Smooth muscle cell of the brain vasculature (primary cell): ENCODE results near the gene FBXL2.
A peak's percentile ranks its signal among the peaks of the same experiment; 100 is the strongest.
"Not testable (repeated sequence)": the region's sequence is repeated elsewhere in the genome, so short reads cannot be mapped to it uniquely, and the experiment has no call there.

Experiments used
- DNase-seq: peaks from one replicate; pipeline ENCODE4 v3.0.0-alpha.2; 2012; ENCODE audit warnings: low read depth, low spot score

FBXL2 gene

DNA sequence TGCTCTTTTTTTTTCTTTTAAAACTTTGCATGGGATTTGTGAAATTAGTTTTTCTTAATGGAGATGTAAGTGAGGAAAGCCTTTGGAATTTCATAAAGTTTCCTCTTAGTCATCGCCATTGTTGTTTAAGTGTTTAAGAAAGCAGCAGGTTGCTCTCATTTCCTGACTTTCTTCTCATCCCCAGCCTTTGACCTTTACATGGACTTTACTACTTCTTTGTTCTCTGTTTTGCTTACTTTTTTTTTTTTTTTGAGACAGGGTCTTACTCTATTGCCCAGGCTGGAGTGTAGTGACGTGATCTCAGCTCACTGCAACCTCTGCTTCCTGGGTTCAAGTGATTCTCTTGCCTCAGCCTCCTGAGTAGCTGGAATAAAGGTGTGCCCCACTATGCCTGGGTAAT lies 38.6 kb downstream of the FBXL2 start:
- no peak for DNase-seq

DNA sequence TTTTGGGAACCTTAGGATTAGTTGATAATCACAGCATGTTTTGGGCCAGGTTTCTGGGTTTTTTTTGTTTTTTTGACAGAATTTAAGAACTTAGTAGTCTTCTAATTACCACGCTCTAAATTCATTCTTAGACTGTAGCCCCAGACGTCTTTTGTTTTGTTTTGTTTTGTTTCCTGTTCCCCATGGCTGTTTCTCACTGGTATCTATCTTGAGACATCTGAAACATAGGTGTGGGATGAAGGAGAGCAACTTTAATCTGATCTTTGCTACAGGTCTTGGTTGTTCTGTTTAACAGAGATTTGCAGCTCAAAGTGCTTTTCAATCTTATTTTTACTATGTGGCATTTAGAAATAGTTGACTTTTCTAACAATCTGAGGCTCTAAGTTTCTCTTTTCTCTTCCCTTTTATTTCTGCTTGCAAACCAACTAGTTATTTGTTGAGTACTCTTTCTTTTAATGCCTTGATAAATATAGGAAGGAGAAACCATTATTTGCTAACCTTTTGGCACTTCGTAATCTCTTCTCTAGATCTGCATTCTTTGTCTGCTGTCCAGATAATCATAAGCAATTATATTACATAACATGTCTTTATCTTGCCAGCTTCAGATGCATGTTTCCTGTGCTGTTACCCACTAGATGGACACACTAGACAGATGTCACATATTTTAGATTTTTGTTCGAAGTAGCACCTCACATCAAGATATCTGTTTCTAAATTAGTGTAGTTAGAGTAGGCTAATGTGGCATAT lies 40.9 kb downstream of the FBXL2 start:
- DNase-seq: no peak

DNA sequence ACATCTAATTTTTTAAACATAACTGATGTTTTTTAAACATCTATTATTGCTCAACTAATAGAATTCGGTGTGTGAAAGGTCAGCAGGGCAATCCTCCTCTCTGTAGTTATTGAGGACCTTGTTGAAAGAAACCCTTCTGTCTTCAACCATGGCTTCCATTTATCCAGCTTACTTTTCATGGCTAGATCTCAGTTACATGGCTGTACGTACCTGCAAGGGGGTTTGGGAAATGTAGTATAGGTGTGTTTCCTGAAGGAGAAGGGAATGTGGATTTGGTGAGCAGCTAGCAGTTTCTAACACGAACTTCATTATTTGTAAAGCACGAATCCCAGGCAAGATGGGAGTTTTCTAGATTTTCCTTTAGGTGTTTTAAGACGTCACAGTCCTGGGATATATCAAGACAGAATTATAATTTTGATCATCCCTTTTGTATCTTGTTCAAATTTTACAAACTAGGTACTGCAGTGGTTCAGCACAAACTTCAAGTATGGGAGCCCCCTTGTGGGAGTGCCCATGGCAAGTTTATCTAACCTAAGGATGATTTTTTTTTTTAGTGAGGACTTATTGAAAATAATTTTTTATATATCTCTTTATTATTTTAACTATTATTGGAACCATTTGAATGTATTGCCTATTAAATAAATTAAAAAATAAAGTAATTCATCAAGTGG lies 41.6 kb downstream of the FBXL2 start:
- DNase-seq: no peak

DNA sequence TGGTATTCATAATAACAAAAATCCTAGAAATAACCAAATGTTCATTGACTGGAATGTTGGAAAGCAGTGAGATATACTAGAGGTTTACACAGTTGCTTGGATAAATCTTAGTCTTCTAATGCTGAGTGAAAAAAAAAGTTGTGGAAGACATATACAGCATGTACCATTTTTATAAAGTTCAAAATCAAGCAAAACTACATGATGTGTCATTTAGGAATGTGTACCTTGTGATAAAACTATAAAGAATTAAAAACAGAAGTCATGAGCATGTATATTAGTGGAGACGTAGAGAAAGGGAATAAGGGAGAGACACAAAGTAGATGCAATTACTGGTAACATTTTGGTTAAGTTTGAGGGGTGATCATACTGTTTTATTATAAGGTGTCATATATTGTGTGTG lies 45.2 kb downstream of the FBXL2 start:
- no peak for DNase-seq

DNA sequence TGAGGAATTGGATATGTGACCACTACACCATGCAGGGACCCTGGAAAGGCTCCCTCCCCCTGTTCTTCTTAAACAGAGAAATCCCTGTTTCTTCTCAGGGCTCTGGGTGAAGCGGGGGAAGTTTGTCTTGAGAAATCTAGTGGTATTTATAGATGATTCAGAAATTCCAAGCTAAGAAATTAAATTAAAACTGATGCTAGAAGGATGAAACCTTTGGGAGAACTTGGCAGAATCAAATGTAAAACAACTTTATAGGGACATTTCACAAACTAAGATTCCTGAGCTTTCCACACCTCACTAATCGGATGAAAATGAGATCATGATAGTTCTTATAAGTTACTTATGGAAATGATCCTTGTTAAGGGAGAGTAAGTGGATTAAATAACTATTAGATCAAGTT lies 54.2 kb downstream of the FBXL2 start:
- DNase-seq: no peak

DNA sequence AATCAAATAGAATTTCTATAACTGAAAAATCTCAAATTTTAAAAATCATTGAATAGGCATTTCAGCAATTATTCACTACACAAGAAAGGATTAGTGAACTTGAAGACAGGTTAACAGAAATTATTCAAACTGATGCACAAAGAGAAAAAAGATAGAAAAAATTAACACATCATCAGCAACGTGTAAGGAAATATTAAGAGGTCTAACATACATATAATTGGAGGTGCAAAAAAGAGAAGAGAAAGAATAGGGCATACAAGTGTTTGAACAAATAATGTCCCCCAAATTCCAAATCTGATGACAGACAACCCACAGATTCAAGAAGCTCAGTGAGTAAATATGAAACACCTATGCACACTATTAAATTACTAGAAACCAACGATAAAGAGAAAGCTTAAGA lies 57.1 kb downstream of the FBXL2 start:
- DNase-seq: no peak

DNA sequence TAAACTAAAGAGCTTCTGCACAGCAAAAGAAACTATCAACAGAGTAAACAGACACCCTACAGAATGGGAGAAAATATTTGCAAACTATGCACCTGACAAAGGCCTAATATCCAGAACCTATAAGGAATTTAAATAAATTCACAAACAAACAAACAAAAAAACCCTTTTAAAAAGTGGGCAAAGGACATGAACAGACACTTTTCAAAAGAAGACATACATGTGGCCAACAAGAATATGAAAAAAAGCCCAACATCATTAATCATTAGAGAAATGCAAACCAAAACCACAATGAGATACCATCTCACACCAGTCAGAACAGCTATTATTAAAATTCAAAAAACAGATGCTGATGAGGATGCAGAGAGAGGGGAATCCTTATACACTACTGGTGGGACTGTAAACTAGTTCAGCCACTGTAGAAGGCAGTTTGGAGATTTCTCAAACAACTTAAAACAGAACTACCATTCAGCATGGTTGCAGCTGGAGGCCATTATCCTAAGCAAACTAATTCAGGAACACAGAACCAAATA lies 61.8 kb downstream of the FBXL2 start:
- DNase-seq: not testable (repeated sequence)

DNA sequence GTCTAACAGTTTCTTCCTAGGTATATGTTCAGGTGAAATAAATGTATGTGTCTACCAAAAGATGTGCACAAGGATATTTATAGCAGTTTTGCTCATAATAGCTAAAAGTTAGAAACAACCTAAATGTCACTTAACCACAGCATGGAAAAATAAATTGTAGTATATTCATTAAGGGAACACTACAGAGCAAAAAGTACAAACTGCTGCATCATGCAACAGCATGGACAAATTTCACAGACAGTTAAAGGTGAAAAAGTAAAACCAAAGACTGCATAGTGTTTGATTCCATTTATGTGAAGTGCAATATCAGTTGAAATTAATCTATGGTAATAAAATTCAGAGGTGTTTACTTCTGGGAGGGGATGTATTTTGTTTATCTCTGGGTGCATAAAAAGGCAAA lies 62.5 kb downstream of the FBXL2 start:
- no peak for DNase-seq

DNA sequence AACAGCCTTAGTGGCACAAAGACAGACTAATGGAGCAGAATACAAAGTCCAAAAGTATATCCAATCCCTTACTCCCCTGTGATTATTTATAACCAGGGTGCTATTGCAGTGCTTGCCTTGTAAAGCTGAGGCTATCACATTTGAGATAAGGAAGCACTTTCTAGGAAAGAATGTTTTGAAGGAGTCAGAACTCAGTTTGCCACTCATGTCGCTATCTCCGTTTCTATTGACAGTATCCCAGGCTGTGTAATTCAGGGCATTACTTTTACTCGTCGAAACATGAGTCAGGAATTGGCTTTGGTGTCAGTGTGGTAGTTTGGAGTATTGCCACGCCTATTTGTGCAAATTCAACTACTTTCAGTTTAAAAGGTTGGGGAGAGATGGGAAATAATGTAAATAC lies 78.4 kb downstream of the FBXL2 start:
- no peak for DNase-seq

DNA sequence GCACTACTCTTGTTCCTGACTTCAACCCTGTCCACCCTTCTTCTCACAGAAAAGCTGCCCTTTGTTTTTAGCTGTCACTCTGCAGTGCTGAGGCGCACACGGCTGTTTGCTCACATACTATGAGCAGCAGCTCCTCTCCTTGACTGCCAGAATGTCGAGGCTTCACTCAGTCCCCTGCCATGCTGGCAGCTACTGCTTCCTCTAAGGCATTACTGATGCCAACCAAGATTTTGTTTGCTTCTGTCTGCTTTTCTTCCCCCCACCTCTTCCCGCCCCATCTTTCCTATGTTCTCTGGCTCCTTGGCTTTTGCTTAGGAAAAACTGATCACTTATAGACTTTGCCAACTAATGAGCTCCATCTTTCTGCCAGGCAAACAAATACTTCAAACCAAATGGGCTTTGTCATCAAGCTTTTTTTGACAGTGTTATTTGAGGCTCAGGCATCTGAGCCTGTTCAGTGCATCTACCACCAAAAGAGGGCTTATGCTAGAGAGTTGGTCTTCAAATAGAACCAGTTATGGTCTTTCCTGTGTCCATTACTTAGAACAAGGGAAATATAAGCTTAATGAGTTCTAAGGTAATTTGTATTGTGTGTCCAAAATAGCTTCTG lies 81.0 kb downstream of the FBXL2 start:
- DNase-seq: no peak

DNA sequence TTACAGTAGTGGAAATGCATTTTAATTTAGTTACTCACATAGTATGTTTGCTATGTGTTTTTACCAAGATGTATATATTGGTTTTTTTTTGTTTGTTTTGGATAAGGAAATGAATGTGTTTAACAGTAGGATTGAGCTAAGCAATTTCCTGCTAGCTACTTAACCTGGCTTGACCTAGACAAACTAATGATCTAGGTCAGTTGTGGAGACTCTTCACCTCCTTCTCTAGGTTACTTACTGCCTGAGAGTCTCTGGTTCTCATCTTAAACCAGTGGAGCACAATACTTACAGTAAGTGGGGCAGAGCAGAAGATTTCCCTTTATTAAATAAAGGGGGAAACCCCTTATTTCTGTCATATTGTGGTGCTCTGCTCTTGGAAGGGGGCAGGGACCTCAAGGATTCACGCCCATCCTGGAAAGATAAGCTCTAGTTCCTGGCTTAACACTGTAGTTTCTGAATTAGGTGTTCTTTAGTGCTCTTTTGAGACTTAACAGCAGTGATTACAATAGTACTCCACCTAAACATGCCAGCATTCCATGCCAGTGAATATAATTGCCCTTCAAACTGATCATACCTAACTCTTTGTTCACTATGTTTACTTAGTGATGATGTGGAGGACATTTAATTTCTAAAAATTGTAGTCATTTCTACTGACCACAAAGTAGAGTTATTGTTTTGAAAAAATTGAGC lies 83.0 kb downstream of the FBXL2 start:
- peak; percentile 17 for DNase-seq

DNA sequence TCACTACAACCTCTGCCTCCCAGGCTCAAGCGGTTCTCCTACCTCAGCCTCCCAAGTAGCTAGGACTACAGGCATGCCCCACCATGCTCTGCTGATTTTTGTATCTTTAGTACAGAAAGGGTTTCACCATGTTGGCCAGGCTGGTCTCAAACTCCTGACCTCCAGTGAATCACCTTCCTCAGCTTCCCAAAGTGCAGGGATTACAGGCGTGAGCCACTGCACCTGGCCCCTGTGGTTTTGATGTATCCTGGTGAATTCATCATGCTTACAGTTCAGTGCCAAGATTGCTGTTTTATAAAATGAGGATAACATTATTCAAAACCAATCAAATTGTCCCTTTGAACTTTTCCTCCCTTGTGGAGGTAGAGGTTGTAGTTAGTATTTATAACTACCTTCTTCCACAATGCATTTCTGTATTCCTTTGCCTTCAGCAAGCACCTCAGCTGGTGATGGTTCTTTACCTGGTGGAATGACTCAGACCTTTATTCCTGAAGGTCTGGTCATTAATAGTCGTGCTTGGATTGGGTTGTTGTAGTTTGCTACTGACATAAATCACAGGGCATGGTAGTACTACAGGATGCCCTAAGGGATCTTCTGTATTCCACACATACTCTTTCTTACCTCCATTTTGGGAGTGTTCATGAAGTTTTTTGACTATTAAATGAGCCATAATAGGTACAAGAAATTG lies 86.0 kb downstream of the FBXL2 start:
- no peak for DNase-seq

DNA sequence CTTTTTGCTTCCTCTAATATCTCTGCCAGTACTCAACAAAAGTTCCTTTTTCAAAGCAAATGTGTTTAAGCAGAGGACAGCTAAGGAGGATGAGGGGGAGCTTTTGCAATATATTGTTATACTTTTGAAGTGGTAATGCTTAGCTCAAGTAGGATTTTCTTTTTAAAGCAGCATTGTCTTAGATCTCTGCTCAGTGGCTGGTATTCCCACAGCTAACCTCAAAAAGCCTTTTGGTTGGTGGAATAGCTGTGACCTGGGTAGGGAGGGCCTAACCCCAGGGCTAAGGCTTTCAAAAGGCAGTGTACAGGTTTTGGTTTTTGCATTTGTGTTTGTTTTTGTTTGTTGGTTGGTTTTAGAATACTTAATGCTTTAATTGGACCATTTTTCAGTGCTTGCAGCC lies 86.8 kb downstream of the FBXL2 start:
- no peak for DNase-seq

DNA sequence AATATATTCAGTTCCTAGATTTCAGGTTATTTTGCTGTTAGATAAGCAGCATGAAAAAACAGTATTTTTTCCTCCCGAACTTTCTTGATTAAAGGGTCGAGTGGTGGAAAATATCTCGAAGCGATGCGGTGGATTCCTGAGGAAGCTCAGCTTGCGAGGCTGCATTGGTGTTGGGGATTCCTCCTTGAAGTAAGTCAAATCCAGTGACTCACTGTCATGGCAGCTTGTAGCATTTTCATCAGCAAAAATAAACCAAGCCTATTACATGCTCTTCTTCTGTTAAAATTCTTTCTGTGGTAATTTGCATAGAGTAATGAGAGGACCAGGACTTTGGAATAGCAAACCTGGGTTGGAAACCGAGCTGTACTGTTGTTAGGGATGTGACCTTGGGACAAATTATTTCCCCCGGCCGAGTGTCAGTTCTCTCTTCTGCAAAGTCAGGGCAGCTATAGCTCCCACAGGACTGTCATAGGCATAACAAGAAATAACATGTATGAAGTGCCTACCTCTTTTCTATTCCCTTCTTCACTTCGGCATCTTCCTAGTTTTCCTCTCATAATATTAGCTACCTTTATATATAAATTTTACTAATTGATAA lies 87.4 kb downstream of the FBXL2 start:
- DNase-seq: no peak

DNA sequence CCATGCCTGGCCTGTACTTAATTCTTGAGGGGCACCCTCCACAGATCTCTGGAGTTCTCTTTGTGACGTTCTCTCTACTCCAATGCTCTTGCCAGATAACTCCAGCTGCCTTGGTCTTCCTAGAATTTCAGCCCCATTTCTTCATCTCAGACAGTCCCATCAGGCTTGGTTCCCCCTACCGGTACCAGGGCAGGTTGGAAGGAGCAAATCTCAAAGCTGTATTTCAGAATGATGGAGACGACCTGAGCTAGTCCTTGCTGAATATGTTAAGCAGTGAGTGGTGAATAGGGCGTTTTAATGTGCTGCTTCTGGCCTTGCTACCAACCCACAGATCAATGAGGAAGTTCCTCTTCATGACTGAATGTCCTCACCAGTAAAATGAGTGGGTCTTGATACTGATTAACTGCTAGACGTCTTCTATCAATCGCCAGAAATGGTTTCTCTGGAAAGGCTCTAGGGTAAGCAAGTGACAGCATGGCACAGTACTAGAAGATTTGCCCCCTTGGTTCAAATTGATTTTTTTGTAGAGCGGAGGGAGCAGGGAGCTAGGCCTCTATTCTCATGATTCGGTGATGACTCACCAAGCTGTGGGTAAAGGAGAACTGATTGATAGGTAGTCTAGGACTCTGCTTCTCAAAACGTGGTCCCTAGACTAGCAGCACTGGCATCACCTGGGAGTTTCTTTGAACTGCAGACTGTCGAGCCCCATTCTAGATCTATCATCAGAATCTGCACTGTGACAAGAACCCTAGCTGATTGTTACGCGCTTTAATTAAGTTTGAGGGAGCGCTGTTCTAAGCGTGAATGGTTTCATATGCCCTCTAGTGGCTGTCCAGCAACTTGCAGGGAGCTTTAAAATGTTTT lies 95.2 kb downstream of the FBXL2 start:
- peak; percentile 41 for DNase-seq

DNA sequence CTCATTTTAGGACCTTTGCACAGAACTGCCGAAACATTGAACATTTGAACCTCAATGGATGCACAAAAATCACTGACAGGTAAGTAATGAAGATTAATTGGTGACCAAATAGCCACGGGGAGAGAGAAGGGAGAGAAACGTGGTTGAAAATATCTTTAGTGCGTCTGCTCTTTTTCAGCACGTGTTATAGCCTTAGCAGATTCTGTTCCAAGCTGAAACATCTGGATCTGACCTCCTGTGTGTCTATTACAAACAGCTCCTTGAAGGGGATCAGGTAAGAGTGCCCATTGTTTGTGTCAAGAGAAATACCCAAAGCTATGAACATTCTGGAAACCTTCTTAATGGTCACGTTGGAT lies 95.8 kb downstream of the FBXL2 start:
- no peak for DNase-seq

DNA sequence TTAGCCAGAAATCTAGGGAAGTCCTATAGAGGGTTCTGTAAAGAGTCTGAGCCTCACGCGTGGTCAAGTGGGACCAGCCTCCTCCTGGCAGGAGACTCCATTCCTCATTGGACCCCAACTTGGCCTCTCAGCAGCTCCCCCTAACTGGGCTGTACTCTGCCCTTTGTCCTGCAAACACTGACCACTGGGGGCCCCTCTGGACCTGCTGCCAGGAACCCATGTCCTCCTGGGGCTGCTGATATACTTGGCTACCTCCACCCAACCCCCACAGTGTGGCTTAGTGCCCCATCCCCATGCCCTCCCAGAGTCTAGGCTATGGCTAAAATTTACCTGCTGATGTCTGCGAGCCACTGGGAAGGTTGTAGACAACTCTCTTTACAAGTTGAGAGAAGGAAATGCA lies 100.2 kb downstream of the FBXL2 start:
- DNase-seq: no peak

DNA sequence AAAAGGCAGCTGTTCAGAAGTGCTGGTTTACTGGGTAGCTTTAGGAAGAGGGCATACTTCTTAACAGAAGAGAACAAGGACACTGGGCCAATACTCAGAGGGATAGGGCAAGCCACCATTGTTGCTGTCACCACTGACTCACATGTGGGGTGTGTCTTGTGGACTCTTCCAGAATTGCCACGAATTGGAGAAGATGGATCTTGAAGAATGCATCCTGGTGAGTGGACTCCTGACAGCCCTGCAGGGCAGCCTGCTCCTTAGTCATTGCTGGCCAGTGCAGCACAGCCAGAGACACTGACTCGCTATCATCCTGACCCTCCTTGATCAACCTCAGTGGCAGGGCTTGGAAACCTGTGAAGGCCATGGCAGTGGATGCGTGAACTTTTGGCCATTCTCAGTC lies 100.7 kb downstream of the FBXL2 start:
- no peak for DNase-seq

DNA sequence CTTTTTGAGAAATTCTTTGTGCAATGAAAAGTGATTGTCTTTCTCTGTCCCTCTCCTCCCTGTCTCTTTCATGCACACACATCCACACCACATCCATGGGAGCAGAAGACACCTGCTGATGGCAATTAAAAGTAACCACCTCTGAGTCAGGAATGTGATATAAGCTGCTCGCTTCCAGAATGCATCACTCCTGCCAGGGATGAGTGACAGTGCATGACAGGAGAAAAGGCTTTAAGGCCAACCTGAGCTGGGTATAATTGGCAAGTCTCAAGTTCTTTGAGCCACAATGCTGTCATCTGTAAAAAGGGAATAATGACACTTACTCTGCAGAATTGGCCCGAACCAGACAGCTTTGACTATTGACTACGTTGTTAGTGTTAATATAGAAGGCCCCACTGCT lies 103.4 kb downstream of the FBXL2 start:
- DNase-seq: no peak

DNA sequence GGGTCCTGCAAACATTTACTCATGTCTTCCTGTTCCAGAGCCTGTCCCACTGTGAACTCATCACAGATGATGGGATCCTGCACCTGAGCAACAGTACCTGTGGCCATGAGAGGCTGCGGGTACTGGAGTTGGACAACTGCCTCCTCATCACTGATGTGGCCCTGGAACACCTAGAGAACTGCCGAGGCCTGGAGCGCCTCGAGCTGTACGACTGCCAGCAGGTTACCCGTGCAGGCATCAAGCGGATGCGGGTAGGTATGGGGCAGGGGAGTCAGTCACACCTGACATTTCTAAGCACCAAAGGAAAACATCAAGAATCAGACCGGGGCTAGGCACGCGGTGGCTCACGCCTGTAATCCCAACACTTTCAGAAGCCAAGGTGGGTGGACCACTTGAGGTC lies 106.7 kb downstream of the FBXL2 start:
- no peak for DNase-seq
